MM.1S (cell line): ENCODE results near the gene TMEM271.

Experiments used
- DNase-seq: peaks from one replicate; pipeline ENCODE4 v3.0.0-alpha.2; 2015
- H2AFZ ChIP-seq: fragments of 300-600 bp; sonication (generic); 2 replicates; pipeline ENCODE4 v1.6.0; 2016; ENCODE audit warnings: antibody characterized with exemption, low read length
- H3F3A ChIP-seq: fragments of 300-600 bp; sonication (generic); 2 replicates; pipeline ENCODE4 v1.6.1; 2016; ENCODE audit warnings: mild to moderate bottlenecking, antibody characterized with exemption, low read length, moderate library complexity, mixed read lengths; ENCODE audit not compliant: insufficient read depth
- H3K27ac ChIP-seq: fragments of 300-600 bp; sonication (generic); 2 replicates; pipeline ENCODE4 v1.5.1; 2016; ENCODE audit warnings: mild to moderate bottlenecking, low read length
- H3K27me3 ChIP-seq: fragments of 300-600 bp; sonication (generic); replicated peaks from 2 replicates; pipeline ENCODE4 v1.6.0; 2016; ENCODE audit warnings: low read length; ENCODE audit not compliant: insufficient read depth
- H3K36me3 ChIP-seq: fragments of 300-600 bp; sonication (generic); replicated peaks from 2 replicates; pipeline ENCODE4 v1.6.1; 2016; ENCODE audit warnings: mild to moderate bottlenecking, low read length, mixed read lengths; ENCODE audit not compliant: insufficient read depth
- H3K4me1 ChIP-seq: fragments of 300-600 bp; sonication (generic); 2 replicates; pipeline ENCODE4 v1.6.1; 2016; ENCODE audit warnings: low read length, mixed read lengths
- H3K4me2 ChIP-seq: fragments of 300-600 bp; sonication (generic); 2 replicates; pipeline ENCODE4 v1.6.0; 2016; ENCODE audit warnings: low read depth, low read length
- H3K4me3 ChIP-seq: fragments of 300-600 bp; sonication (generic); 2 replicates; pipeline ENCODE4 v1.5.1; 2016; ENCODE audit warnings: low read length, mixed read lengths
- H3K79me2 ChIP-seq: fragments of 300-600 bp; sonication (generic); 2 replicates; pipeline ENCODE4 v1.6.1; 2016; ENCODE audit warnings: mixed run types, low read length, mixed read lengths
- H3K9ac ChIP-seq: fragments of 300-600 bp; sonication (generic); 2 replicates; pipeline ENCODE4 v1.6.1; 2016; ENCODE audit warnings: low read length, mixed read lengths
- H3K9me2 ChIP-seq: fragments of 300-600 bp; sonication (generic); replicated peaks from 2 replicates; pipeline ENCODE4 v1.6.1; 2016; ENCODE audit warnings: mild to moderate bottlenecking, low read length, mixed read lengths; ENCODE audit not compliant: insufficient read depth
- H3K9me3 ChIP-seq: fragments of 300-600 bp; sonication (generic); replicated peaks from 2 replicates; pipeline ENCODE4 v1.6.1; 2016; ENCODE audit warnings: mild to moderate bottlenecking, low read length, mixed read lengths; ENCODE audit not compliant: insufficient read depth
- H4K20me1 ChIP-seq: fragments of 300-600 bp; sonication (generic); 2 replicates; pipeline ENCODE4 v1.6.1; 2016; ENCODE audit warnings: mild to moderate bottlenecking, low read length, moderate library complexity, mixed read lengths; ENCODE audit not compliant: insufficient read depth
- EZH2 ChIP-seq: fragments of 300-600 bp; sonication (generic); optimal IDR thresholded peaks from 2 replicates; pipeline ENCODE3; 2017; ENCODE audit warnings: low read depth, mild to moderate bottlenecking, antibody characterized with exemption, low read length, mixed read lengths
- EZH2phosphoT487 ChIP-seq: fragments of 300-600 bp; sonication (generic); IDR thresholded peaks from 2 replicates; pipeline ENCODE4 v1.6.1; 2018; ENCODE audit warnings: antibody characterized with exemption, low read length
- TF ChIP-seq, protein P1 (sequence below): fragments of 300-600 bp; sonication (generic); IDR thresholded peaks from 2 replicates; pipeline ENCODE4 v1.5.1; 2016; ENCODE audit warnings: antibody characterized with exemption, low read length, mixed read lengths

Gene TMEM271

DNA sequence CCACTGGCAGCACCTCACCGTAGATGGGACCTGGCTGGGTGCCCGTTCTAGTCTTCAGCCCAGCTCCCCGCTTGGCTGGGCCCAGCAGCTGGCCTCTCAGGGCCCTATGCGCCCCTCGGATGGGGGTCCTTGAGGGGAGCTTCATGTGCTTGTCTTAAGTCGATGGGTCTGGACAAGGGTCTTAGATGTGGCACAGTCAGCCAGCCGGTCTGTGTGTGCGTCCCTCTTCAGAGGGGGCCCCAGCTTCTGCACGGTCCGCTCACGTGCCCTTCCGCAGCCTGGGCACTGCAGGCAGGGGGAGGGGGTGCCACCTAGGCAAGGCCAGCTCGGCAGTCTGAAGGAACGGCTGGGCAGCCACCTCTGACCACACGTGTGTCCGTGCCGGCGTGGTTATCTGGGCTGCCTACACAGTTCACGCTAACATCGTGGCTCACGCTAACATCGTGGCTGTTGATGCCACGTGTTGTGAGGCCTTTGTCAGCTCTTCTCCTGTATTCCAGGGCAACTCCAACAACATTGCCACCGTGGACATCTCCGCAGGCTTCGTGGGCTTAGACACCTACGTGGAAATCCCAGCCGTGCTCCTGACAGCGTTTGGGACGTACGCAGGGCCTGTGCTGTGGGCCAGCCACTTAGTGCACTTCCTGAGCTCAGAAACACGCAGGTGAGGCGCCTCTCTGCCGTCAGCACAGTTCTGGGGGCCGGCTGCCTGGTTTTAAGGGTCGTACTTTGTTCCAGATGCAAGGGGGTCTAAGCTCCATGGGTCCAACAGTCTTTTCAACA lies 42.6 kb downstream of the TMEM271 start:
- Histone ChIP-seq H3K79me2 (no peaks in the 10 kb centered on the region), H3K4me2 (no peak overlapping the region), H3K36me3 (no peaks in the 10 kb centered on the region), H3K4me3 (no peak overlapping the region), H4K20me1 (no peaks in the 10 kb centered on the region), H3K27ac (no peak overlapping the region), H3F3A (no peaks in the 10 kb centered on the region), H3K9me2 (no peaks in the 10 kb centered on the region), H3K9ac (no peak overlapping the region), H3K4me1 (no peaks in the 10 kb centered on the region), H3K9me3 (no peaks in the 10 kb centered on the region), H3K27me3 (no peaks in the 10 kb centered on the region), H2AFZ (no peak overlapping the region)
- TF ChIP-seq EZH2 = no peak
- no peak for TF ChIP-seq EZH2phosphoT487
- TF ChIP-seq, protein P1, sequence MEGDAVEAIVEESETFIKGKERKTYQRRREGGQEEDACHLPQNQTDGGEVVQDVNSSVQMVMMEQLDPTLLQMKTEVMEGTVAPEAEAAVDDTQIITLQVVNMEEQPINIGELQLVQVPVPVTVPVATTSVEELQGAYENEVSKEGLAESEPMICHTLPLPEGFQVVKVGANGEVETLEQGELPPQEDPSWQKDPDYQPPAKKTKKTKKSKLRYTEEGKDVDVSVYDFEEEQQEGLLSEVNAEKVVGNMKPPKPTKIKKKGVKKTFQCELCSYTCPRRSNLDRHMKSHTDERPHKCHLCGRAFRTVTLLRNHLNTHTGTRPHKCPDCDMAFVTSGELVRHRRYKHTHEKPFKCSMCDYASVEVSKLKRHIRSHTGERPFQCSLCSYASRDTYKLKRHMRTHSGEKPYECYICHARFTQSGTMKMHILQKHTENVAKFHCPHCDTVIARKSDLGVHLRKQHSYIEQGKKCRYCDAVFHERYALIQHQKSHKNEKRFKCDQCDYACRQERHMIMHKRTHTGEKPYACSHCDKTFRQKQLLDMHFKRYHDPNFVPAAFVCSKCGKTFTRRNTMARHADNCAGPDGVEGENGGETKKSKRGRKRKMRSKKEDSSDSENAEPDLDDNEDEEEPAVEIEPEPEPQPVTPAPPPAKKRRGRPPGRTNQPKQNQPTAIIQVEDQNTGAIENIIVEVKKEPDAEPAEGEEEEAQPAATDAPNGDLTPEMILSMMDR = no peak
- no peak for DNase-seq

DNA sequence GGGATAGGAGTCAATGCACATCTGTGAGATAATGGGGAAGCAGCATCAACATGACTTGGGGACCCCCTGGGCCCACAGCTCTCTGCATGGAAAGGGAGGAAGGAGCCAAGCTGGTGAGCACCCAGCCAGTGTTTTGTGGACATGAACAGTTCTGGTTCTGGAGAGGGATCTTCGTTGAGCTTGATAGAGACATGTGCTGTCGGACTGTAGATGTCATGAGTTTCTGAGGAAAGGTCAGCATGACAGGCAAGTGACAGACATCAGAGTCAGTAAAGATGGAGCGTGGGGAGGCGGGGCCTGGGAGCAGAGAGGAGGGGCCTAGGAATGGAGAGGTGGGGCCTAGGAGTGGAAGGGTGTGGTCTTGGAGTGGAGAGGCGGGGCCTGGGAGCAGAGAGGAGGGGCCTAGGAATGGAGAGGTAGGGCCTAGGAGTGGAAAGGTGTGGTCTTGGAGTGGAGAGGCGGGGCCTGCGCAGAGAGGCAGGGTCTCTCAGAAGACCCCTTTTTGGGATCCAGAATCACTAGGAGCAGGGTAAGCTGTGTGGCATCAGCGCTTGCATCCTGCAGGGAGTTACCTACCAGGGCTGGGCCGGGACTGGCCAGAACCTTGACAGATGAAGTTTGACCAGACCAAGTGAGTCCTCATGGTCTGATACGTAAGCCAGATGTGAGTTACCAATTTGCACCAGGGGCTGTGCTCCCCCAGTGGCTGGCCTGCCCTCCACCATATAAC lies 43.3 kb downstream of the TMEM271 start:
- no peak for DNase-seq
- Histone ChIP-seq H3K9me2 (no peaks in the 10 kb centered on the region), H3K36me3 (no peaks in the 10 kb centered on the region)

DNA sequence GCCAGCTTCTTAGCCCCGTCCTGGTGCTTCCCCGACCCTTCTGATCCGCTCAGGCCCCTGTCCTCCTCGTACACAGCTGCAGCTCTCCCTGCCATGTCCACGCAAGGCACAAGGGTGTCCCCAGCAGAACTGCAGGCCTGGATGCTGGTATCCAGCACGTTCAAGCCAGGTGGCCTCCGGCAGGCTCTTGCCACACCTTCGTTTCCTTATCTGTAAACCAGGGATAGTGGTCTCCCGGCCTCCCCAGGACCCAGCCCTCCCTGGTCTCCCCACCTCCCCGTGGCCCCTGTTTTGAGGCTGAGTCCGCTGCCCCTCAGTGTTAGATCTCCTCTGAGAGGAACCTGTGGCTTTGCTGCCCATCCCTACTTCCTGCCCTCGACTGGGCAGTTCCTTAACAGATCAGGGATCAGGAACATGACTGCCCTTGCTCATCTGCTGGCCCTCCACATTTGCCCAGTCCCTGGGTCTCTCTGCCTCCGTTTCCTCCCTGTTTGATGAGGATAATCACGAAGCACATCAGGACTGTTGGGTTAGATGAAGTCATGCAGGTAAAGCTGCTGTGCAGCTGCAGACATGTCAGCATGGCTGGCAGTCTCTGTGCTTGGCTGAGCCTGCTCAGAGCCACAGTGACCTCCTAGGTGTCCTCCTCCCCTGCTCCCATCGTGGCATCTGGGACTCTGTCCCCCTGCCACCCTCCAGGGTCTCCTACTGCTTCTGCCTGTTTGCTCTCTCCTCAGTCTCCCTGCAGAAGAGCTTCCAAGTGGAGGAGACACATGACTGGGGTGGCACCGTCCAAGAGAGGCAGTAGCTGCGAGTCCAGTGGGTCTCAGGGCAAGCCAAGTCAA lies 44.2 kb downstream of the TMEM271 start:
- Histone ChIP-seq H3F3A (no peaks in the 10 kb centered on the region), H3K4me1 (no peaks in the 10 kb centered on the region), H3K9me2 (no peaks in the 10 kb centered on the region), H3K27ac (no peak overlapping the region), H3K4me2 (no peak overlapping the region), H3K4me3 (no peak overlapping the region), H3K79me2 (no peaks in the 10 kb centered on the region), H3K9ac (no peak overlapping the region), H2AFZ (no peak overlapping the region), H3K27me3 (no peaks in the 10 kb centered on the region), H3K9me3 (no peaks in the 10 kb centered on the region), H3K36me3 (no peaks in the 10 kb centered on the region), H4K20me1 (no peaks in the 10 kb centered on the region)
- no peak for DNase-seq
- no peak for TF ChIP-seq EZH2
- no peak for TF ChIP-seq EZH2phosphoT487
- TF ChIP-seq, protein P1 = no peak

More for the DNA sequence above, 43.3 kb downstream of the TMEM271 start:
- H3K4me2 ChIP-seq = no peak overlapping the region
- no peaks in the 10 kb centered on the region for H3K79me2 ChIP-seq
- no peaks in the 10 kb centered on the region for H3K9me3 ChIP-seq
- H3F3A ChIP-seq = no peaks in the 10 kb centered on the region
- TF ChIP-seq EZH2phosphoT487 (no peak), EZH2 (no peak)
- TF ChIP-seq, protein P1 = no peak
- H3K9ac ChIP-seq = no peak overlapping the region
- H4K20me1 ChIP-seq = no peaks in the 10 kb centered on the region
- H3K4me3 ChIP-seq = no peak overlapping the region
- no peak overlapping the region for H2AFZ ChIP-seq
- H3K27ac ChIP-seq = no peak overlapping the region
- H3K4me1 ChIP-seq = no peaks in the 10 kb centered on the region
- no peaks in the 10 kb centered on the region for H3K27me3 ChIP-seq
